CD14-positive monocyte (primary cell): ENCODE measurements around the gene NAA25. TPM values are rescaled to one million over a fixed set of nuclear protein-coding genes. Genes with fewer than 3 reads are reported as not detected.

Experiments
- DNase-seq, 3 donors: peaks; one replicate each; pipeline ENCODE4 v3.0.0-alpha.2; 2011 to 2022
- H2AFZ ChIP-seq: 2 replicates; pipeline ENCODE4 v1.6.0; 2012; ENCODE audit warnings: mild to moderate bottlenecking, low read depth, low read length, inconsistent platforms; ENCODE audit not compliant: insufficient read depth, poor library complexity, severe bottlenecking
- H3K27ac ChIP-seq, 2 donors: 1 replicate in 1 of 2; 2 replicates in 1 of 2; pipeline ENCODE4 v1.5.1; 2012 to 2013; ENCODE audit warnings: low read length in 2 of 2, control low read depth in 1 of 2, inconsistent platforms in 1 of 2, low read depth in 1 of 2, mild to moderate bottlenecking in 1 of 2
- H3K27me3 ChIP-seq, 2 donors: one replicate each; pipeline versions ENCODE4 v1.6.0 to v1.6.1; 2011 to 2013; ENCODE audit warnings: low read length in 2 of 2; ENCODE audit not compliant: control insufficient read depth in 2 of 2, insufficient read depth in 2 of 2
- H3K36me3 ChIP-seq, 2 donors: replicated peaks in 1 of 2; 1 replicate in 1 of 2; 2 replicates in 1 of 2; pipeline versions ENCODE4 v1.5.1 to v1.6.1; 2012 to 2013; ENCODE audit warnings: low read length in 2 of 2, control low read depth in 1 of 2, inconsistent platforms in 1 of 2, mild to moderate bottlenecking in 1 of 2; ENCODE audit not compliant: insufficient read depth in 2 of 2, control insufficient read depth in 1 of 2
- H3K4me1 ChIP-seq, 2 donors: 1 replicate in 1 of 2; 2 replicates in 1 of 2; pipeline versions ENCODE4 v1.5.1 to v1.6.1; 2012 to 2013; ENCODE audit warnings: low read length in 2 of 2, control low read depth in 1 of 2, inconsistent platforms in 1 of 2, mild to moderate bottlenecking in 1 of 2, moderate library complexity in 1 of 2; ENCODE audit not compliant: insufficient read depth in 2 of 2, control insufficient read depth in 1 of 2
- H3K4me2 ChIP-seq: replicated peaks from 2 replicates; pipeline ENCODE3; 2012; ENCODE audit warnings: low read length, moderate library complexity, mild to moderate bottlenecking; ENCODE audit not compliant: poor library complexity, severe bottlenecking; ENCODE audit errors: extremely low read depth
- H3K4me3 ChIP-seq, 3 experiments: fragments of 200-600 bp in 1 of 3; sonication (generic) in 1 of 3; replicated peaks in 1 of 3; 1 replicate in 2 of 3; 2 replicates in 1 of 3; pipeline ENCODE4 v1.5.1; 2011 to 2013; ENCODE audit warnings: low read length in 3 of 3, mild to moderate bottlenecking in 3 of 3, control low read depth in 2 of 3, low read depth in 2 of 3, inconsistent platforms in 1 of 3, moderate library complexity in 1 of 3
- H3K79me2 ChIP-seq: 2 replicates; pipeline ENCODE4 v1.6.0; 2012; ENCODE audit warnings: mild to moderate bottlenecking, control low read depth, inconsistent platforms, low read length, moderate library complexity; ENCODE audit not compliant: insufficient read depth
- H3K9ac ChIP-seq: 2 replicates; pipeline ENCODE4 v1.6.0; 2017; ENCODE audit warnings: low read length, mild to moderate bottlenecking; ENCODE audit not compliant: insufficient read depth, poor library complexity, severe bottlenecking
- H3K9me3 ChIP-seq, 2 donors: replicated peaks in 1 of 2; 1 replicate in 1 of 2; 2 replicates in 1 of 2; pipeline versions ENCODE4 v1.5.1 to v1.6.1; 2012 to 2013; ENCODE audit warnings: low read length in 2 of 2, control low read depth in 1 of 2; ENCODE audit not compliant: control insufficient read depth in 1 of 2, insufficient read depth in 1 of 2
- H4K20me1 ChIP-seq: 2 replicates; pipeline ENCODE4 v1.6.0; 2012; ENCODE audit warnings: mild to moderate bottlenecking, low read length, control low read depth, moderate library complexity; ENCODE audit not compliant: insufficient read depth
- H3K27ac Mint-ChIP-seq, 7 donors: one replicate each; pipeline ENCODE4 v1.8.0; 2020; ENCODE audit warnings: mild to moderate bottlenecking in 7 of 7, mixed read lengths in 7 of 7, moderate library complexity in 6 of 7, inconsistent platforms in 2 of 7
- H3K27me3 Mint-ChIP-seq, 3 donors: one replicate each; pipeline ENCODE4 v1.8.0; 2021 to 2022; ENCODE audit warnings: low read depth in 3 of 3, mild to moderate bottlenecking in 3 of 3, mixed read lengths in 3 of 3, moderate library complexity in 3 of 3, inconsistent platforms in 1 of 3
- H3K36me3 Mint-ChIP-seq, 2 donors: one replicate each; pipeline ENCODE4 v1.8.0; 2020; ENCODE audit warnings: mixed read lengths in 2 of 2, inconsistent platforms in 1 of 2, mild to moderate bottlenecking in 1 of 2
- H3K4me1 Mint-ChIP-seq: one replicate; pipeline ENCODE4 v1.8.0; 2020; ENCODE audit warnings: mild to moderate bottlenecking, mixed read lengths
- H3K4me3 Mint-ChIP-seq, 2 donors: one replicate each; pipeline ENCODE4 v1.8.0; 2020; ENCODE audit warnings: mild to moderate bottlenecking in 2 of 2, mixed read lengths in 2 of 2, moderate library complexity in 1 of 2
- H3K9me3 Mint-ChIP-seq, 7 donors: one replicate each; pipeline ENCODE4 v1.8.0; 2020 to 2022; ENCODE audit warnings: mixed read lengths in 7 of 7, mild to moderate bottlenecking in 6 of 7, moderate library complexity in 6 of 7, inconsistent platforms in 2 of 7
- WGBS: methylation state at CpG from one replicate; pipeline ENCODE4 v1.1.5; 2013; ENCODE audit warnings: missing lambda C conversion rate; ENCODE audit not compliant: insufficient coverage; 5-methylcytosine and 5-hydroxymethylcytosine counted together
- intact Hi-C, 2 donors: fragments of 100-400 bp; cut with micrococcal nuclease; formaldehyde crosslinking; loops; one replicate each; pipeline versions ENCODE4 v1.15.0 to v1.15.1; 2023
- polyA plus RNA-seq, 3 donors: library from polyadenylated mRNA; depleted of rRNA in 1 of 3; unstranded in 2 of 3; stranded (reverse) in 1 of 3; fragments of 300-500 nt in 2 of 3; fragments of >200 nt in 1 of 3; fragmentation: Illumina TruSeq in 2 of 3; gene quantifications; 1 replicate in 2 of 3; 2 replicates in 1 of 3; pipeline ENCODE4 v1.2.3, GENCODE V29; 2012 to 2021
- TF ChIP-seq, protein P1 (sequence below): fragments of 200-600 bp; IDR thresholded peaks from one replicate; pipeline ENCODE4 v1.8.0; 2022; ENCODE audit warnings: antibody characterized with exemption, mild to moderate bottlenecking

The NAA25 gene
- polyA plus RNA-seq, 3 donors, result 4.3 to 7.9 (median 7.3) TPM

- no peak overlapping the region for H3K27ac Mint-ChIP-seq
Observed at GRCh38 chr12:111980598-111980997, 128.0 kb downstream of the NAA25 start.

DNA sequence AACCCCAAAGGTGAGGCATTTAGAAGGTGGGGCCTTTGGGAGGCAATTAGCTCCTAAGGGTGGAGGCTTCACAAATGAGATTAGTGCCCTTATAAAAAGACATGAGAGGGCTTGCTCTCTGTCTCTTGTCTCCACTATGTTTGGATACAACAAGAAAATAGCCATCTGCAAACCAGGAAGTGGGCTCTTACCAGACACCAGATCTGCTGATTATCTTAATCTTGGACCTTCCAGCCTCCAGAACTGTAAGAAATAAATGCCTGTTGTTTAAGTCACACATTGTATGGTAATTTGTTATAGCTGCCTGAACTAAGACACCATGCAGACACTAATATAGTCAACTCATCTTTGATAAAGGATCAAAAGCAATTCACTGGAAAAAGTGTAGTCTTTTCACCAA lies 130.0 kb downstream of the NAA25 start:
- H3K27ac Mint-ChIP-seq, result no peak overlapping the region
- H2AFZ ChIP-seq, result no peak overlapping the region
- H3K27ac ChIP-seq, result no peak overlapping the region
- peaks cover 0 to 2% (median 0%) of the 10 kb centered on the region in 3 donors for H3K27me3 Mint-ChIP-seq
- no peaks in the 10 kb centered on the region for H3K27me3 ChIP-seq
- intact Hi-C loops, result no loop called here
- H4K20me1 ChIP-seq, result no peaks in the 10 kb centered on the region
- no peak overlapping the region for H3K4me3 Mint-ChIP-seq
- no peak overlapping the region for H3K4me2 ChIP-seq
- DNase-seq, result no peak
- H3K4me1 ChIP-seq, result no peaks in the 10 kb centered on the region
- TF ChIP-seq, protein P1, sequence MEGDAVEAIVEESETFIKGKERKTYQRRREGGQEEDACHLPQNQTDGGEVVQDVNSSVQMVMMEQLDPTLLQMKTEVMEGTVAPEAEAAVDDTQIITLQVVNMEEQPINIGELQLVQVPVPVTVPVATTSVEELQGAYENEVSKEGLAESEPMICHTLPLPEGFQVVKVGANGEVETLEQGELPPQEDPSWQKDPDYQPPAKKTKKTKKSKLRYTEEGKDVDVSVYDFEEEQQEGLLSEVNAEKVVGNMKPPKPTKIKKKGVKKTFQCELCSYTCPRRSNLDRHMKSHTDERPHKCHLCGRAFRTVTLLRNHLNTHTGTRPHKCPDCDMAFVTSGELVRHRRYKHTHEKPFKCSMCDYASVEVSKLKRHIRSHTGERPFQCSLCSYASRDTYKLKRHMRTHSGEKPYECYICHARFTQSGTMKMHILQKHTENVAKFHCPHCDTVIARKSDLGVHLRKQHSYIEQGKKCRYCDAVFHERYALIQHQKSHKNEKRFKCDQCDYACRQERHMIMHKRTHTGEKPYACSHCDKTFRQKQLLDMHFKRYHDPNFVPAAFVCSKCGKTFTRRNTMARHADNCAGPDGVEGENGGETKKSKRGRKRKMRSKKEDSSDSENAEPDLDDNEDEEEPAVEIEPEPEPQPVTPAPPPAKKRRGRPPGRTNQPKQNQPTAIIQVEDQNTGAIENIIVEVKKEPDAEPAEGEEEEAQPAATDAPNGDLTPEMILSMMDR, result no peak
- H3K79me2 ChIP-seq, result no peaks in the 10 kb centered on the region
- no peaks in the 10 kb centered on the region for H3K9me3 ChIP-seq
- peaks cover 0 to 1% (median 0%) of the 10 kb centered on the region in 7 donors for H3K9me3 Mint-ChIP-seq
- H3K36me3 Mint-ChIP-seq, result no peaks in the 10 kb centered on the region
- no peak overlapping the region for H3K9ac ChIP-seq
- H3K36me3 ChIP-seq, result no peaks in the 10 kb centered on the region
- peaks cover 3% of the 10 kb centered on the region for H3K4me1 Mint-ChIP-seq
- no peak overlapping the region for H3K4me3 ChIP-seq

More at GRCh38 chr12:111980598-111980997, 128.0 kb downstream of the NAA25 start:
- Histone ChIP-seq H3K9ac (no peak overlapping the region), H2AFZ (no peak overlapping the region), H3K4me2 (no peak overlapping the region), H3K4me1 (no peaks in the 10 kb centered on the region), H3K36me3 (no peaks in the 10 kb centered on the region), H3K27ac (no peak overlapping the region), H3K9me3 (no peaks in the 10 kb centered on the region), H4K20me1 (no peaks in the 10 kb centered on the region), H3K79me2 (no peaks in the 10 kb centered on the region), H3K27me3 (no peaks in the 10 kb centered on the region), H3K4me3 (no peak overlapping the region)
- peaks cover 0 to 1% (median 0%) of the 10 kb centered on the region in 7 donors for H3K9me3 Mint-ChIP-seq
- H3K4me3 Mint-ChIP-seq, result no peak overlapping the region
- H3K27me3 Mint-ChIP-seq, result peaks cover 0 to 2% (median 0%) of the 10 kb centered on the region in 3 donors
- no CpG with 5 or more reads among the region's 5 CpGs for WGBS
- H3K4me1 Mint-ChIP-seq, result peaks cover 3% of the 10 kb centered on the region
- no peak for DNase-seq
- H3K36me3 Mint-ChIP-seq, result no peaks in the 10 kb centered on the region
- intact Hi-C loops, result no loop called here
- TF ChIP-seq, protein P1, result no peak
